ENCODE results near the gene VAMP1.

DNA sequence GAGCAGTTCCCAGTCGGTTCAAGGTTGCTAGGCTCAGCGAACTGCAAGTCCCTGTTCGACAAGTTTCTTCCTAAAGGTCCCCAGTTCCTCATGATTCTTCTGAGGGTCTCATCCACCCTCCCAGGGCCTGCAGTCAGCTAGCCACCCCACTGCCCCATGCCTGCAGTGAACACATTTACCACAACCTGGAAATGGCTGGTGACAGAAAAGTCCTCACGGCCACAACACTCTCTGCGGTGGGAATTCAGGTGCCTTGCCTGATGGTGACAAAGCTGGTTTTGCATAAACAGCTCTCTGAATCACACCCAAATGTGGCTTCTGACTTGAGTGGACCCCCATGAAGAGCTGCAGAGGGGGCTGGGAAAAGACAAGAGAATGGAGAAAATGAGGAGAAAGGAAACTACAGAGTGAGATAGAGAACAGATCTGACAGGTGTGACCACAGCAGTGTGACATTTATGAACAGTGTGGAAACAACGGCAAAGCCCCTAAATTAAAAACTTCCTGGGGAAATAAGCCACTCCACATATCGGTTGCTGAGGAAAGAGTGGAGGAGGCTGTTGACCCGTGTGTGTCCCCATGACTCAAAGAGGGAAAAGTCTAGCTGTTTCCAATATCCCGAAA is 27.0 kb downstream of the VAMP1 start:
- TF ChIP-seq SP1 (IDR thresholded peaks at IDR 0.05; ENCODE audit: low read depth, low read length) (no peak), EZH2 (IDR thresholded peaks at IDR 0.05; ENCODE audit: borderline replicate concordance, control insufficient read depth, low read depth, low read length) (no peak), ESRRA (IDR thresholded peaks at IDR 0.05; ENCODE audit: low read length) (no peak), MYC (IDR thresholded peaks at IDR 0.05; ENCODE audit: insufficient read depth, insufficient read length, insufficient replicate concordance, low read length, severe bottlenecking) (no peak), CHD4 (IDR thresholded peaks at IDR 0.05) (no peak), BHLHE40 (IDR thresholded peaks at IDR 0.05; ENCODE audit: borderline replicate concordance in 1 of 2, low read depth in 2 of 2, low read length in 1 of 2) (peak; percentile 65 to 79), SIN3A (IDR thresholded peaks at IDR 0.05; ENCODE audit: low read depth, low read length) (no peak), SRF (IDR thresholded peaks at IDR 0.05; ENCODE audit: low read depth in 2 of 2, low read length in 2 of 2) (no peak), SREBF2 (IDR thresholded peaks at IDR 0.05; ENCODE audit: low read length) (no peak)
- TF ChIP-seq, protein P1, sequence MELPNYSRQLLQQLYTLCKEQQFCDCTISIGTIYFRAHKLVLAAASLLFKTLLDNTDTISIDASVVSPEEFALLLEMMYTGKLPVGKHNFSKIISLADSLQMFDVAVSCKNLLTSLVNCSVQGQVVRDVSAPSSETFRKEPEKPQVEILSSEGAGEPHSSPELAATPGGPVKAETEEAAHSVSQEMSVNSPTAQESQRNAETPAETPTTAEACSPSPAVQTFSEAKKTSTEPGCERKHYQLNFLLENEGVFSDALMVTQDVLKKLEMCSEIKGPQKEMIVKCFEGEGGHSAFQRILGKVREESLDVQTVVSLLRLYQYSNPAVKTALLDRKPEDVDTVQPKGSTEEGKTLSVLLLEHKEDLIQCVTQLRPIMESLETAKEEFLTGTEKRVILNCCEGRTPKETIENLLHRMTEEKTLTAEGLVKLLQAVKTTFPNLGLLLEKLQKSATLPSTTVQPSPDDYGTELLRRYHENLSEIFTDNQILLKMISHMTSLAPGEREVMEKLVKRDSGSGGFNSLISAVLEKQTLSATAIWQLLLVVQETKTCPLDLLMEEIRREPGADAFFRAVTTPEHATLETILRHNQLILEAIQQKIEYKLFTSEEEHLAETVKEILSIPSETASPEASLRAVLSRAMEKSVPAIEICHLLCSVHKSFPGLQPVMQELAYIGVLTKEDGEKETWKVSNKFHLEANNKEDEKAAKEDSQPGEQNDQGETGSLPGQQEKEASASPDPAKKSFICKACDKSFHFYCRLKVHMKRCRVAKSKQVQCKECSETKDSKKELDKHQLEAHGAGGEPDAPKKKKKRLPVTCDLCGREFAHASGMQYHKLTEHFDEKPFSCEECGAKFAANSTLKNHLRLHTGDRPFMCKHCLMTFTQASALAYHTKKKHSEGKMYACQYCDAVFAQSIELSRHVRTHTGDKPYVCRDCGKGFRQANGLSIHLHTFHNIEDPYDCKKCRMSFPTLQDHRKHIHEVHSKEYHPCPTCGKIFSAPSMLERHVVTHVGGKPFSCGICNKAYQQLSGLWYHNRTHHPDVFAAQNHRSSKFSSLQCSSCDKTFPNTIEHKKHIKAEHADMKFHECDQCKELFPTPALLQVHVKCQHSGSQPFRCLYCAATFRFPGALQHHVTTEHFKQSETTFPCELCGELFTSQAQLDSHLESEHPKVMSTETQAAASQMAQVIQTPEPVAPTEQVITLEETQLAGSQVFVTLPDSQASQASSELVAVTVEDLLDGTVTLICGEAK (IDR thresholded peaks at IDR 0.05; ENCODE audit: borderline replicate concordance), result no peak
